ENCODE measurements around the gene ADAMTS2. TPM values are rescaled to one million over a fixed set of nuclear protein-coding genes. Genes with fewer than 3 reads are reported as not detected.

Gene ADAMTS2
- total RNA-seq, 1 experiment from 2014 or later: 3.9 TPM

GRCh38 chr5:179339996-179340395 is 5.3 kb downstream of the ADAMTS2 start (continued):
- no peak for TF ChIP-seq REST (IDR thresholded peaks at IDR 0.05; ENCODE audit: low read depth)

- H2AFZ ChIP-seq (ENCODE audit: low read depth, low read length, poor library complexity, severe bottlenecking): no peak overlapping the region
- peaks cover 4 to 17% of the 10 kb centered on the region in 2 experiments; a peak in 1 of 4 replicates for H3K4me1 ChIP-seq (ENCODE audit: control insufficient read depth in 1 of 2, insufficient read depth in 2 of 2, low read length in 2 of 2)
- TF ChIP-seq EZH2phosphoT487 (IDR thresholded peaks at IDR 0.05; ENCODE audit: borderline replicate concordance): no peak
- no peak for TF ChIP-seq MAX (IDR thresholded peaks at IDR 0.05)
- TF ChIP-seq CEBPB (IDR thresholded peaks at IDR 0.05; ENCODE audit: low read depth): no peak
- TF ChIP-seq SRF (IDR thresholded peaks at IDR 0.05; ENCODE audit: low read depth): no peak
- no peak for TF ChIP-seq SP1 (IDR thresholded peaks at IDR 0.05; ENCODE audit: low read depth)
- TF ChIP-seq CBX3 (IDR thresholded peaks at IDR 0.05; ENCODE audit: low read depth): no peak
- no peak for TF ChIP-seq ZFX (IDR thresholded peaks at IDR 0.05)
- no peak for TF ChIP-seq REST (IDR thresholded peaks at IDR 0.05; ENCODE audit: low read depth)
- TF ChIP-seq POLR2A (IDR thresholded peaks at IDR 0.05; ENCODE audit: borderline replicate concordance, extremely low read depth, insufficient read depth, insufficient read length): no peak
- TF ChIP-seq ATF3 (IDR thresholded peaks at IDR 0.05): no peak
- no peak for TF ChIP-seq EGR1 (IDR thresholded peaks at IDR 0.05; ENCODE audit: low read depth)
- no peak for TF ChIP-seq ZNF274 (IDR thresholded peaks at IDR 0.05; ENCODE audit: low read depth, low read length)
- no peak for TF ChIP-seq TCF7L2 (IDR thresholded peaks at IDR 0.05; ENCODE audit: borderline replicate concordance, extremely low read depth, insufficient read depth, insufficient read length)
- TF ChIP-seq RAD21 (IDR thresholded peaks at IDR 0.05; ENCODE audit: low read depth): no peak
- no peak for TF ChIP-seq POLR2AphosphoS5 (IDR thresholded peaks at IDR 0.05; ENCODE audit: low read depth, low read length)
- no peak for TF ChIP-seq CTCF (IDR thresholded peaks at IDR 0.05 in 2 of 3, conservative IDR thresholded peaks at IDR 0.05 in 1 of 3; ENCODE audit: borderline replicate concordance in 1 of 3, insufficient read depth in 1 of 3, low read depth in 2 of 3, low read length in 2 of 3)
- no peak for TF ChIP-seq EZH2 (IDR thresholded peaks at IDR 0.05)
- no peaks in the 10 kb centered on the region for H3K9me2 ChIP-seq (ENCODE audit: insufficient read depth)
- CTCF ChIA-PET: no interaction called here
- ATAC-seq (no peak), DNase-seq (ENCODE audit: low read depth, low spot score) (no peak)
- H3K27me3 ChIP-seq (ENCODE audit: insufficient read depth, low read length): no peaks in the 10 kb centered on the region
- no peak overlapping the region for H3K9ac ChIP-seq (ENCODE audit: low read length)
- H4K20me1 ChIP-seq (ENCODE audit: insufficient read depth): no peaks in the 10 kb centered on the region
- no peaks in the 10 kb centered on the region for H3K36me3 ChIP-seq (ENCODE audit: control insufficient read depth in 1 of 2, insufficient read depth in 2 of 2, low read length in 2 of 2)
- no peaks in the 10 kb centered on the region for H3K79me2 ChIP-seq (ENCODE audit: insufficient read depth, low read length)
- POLR2A ChIA-PET: no interaction called here
- intact Hi-C loops (cut with micrococcal nuclease): no loop called here
- H3K9me3 ChIP-seq (ENCODE audit: control insufficient read depth in 1 of 2, insufficient read depth in 1 of 2, low read depth in 1 of 2, low read length in 2 of 2): no peaks in the 10 kb centered on the region
- H3K27ac ChIP-seq (ENCODE audit: low read depth, low read length): no peak overlapping the region
- H3K4me2 ChIP-seq (ENCODE audit: low read length): no peak overlapping the region
- H3K4me3 ChIP-seq (replicated peaks in 1 of 2; ENCODE audit: low read depth in 1 of 2, low read length in 2 of 2): no peak overlapping the region
- RAD21 ChIA-PET (ENCODE audit: low non-redundant PET in 1 of 2, low total read pairs in 2 of 2, uncharacterized antibody in 2 of 2, unreplicated experiment in 2 of 2): no interaction called here
- no TSS peak for BruUV-seq (replicated peaks)
Measured at GRCh38 chr5:179339081-179339480, 6.2 kb downstream of the ADAMTS2 start.

All from HCT116 (cell line).